Activated CD8-positive, alpha-beta memory T cell treated with anti-CD3 and anti-CD28 coated beads, Interleukin-2, amount 50 U/mL, for 24 hours (primary cell): ENCODE results near the gene ICA1.
"Not testable (repeated sequence)": the region's sequence is repeated elsewhere in the genome, so short reads cannot be mapped to it uniquely, and the experiment has no call there.

Experiments used
- DNase-seq: peaks from one replicate; pipeline ENCODE4 v3.0.0-alpha.2; 2020; ENCODE audit errors: extremely low read depth

Gene ICA1

GRCh38 chr7:8261711-8262695 is at the start of gene ICA1:
Gene ICA1 (minus strand): TSS chr7:8262167. CDS start chr7:8235926, 26,241 bp downstream.
- DNase-seq: no peak

DNA sequence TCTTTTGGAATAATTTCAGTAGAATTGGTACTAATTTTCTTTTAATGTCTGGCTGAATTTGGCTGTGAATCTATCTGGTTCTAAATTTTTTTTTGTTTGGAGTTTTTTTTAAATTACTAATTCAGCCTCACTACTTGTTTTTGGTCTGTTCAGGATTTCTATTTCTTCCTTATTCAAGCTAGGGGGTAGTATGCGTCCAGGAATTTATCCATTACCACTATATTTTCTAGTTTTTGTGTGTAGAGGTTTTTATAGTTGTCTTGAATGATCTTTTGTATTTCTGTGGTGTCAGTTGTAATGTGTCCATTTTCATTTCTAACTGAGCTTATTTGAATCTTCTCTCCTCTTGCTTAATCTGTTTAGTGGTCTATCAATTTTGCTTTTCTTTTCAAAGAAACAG is 48.9 kb upstream of the ICA1 start:
- no peak for DNase-seq

DNA sequence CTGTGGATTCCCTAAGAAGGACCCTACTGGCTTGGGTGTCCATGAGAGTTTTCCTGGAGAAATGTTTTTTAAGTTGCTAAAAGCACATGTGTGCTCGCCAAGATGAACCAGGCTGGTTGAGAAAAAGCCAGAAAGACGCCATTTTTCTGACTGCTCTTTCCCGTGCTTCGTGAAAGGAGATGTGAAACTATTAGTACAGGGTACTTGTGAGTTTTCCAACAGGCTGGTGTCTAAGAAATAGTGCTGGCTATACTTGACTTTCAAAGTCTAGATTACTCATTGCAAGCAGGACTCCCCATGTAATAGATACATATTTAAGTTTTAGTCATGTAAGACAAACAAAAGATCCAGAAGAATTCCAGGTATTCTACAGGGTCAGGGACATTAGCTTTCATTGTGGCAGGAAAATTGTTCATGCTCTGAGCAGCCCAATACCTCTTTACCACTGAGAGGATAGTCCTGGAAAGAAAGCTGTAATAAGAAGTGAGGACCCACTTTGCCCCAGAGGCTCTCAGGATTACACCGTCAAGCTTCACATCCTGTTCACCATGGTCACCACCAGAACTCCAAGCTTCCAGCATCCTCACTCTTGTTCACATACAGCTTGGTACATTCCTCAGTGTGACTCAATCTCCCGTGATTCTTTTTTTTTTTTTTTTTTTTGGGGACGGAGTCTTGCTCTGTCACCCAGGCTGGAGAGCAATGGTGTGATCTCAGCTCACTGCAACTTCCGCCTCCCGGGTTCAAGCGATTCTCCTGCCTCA is 43.8 kb upstream of the ICA1 start:
- DNase-seq: no peak

- DNase-seq: no peak
Observed at GRCh38 chr7:8305104-8305503, 43.1 kb upstream of the ICA1 start.

DNA sequence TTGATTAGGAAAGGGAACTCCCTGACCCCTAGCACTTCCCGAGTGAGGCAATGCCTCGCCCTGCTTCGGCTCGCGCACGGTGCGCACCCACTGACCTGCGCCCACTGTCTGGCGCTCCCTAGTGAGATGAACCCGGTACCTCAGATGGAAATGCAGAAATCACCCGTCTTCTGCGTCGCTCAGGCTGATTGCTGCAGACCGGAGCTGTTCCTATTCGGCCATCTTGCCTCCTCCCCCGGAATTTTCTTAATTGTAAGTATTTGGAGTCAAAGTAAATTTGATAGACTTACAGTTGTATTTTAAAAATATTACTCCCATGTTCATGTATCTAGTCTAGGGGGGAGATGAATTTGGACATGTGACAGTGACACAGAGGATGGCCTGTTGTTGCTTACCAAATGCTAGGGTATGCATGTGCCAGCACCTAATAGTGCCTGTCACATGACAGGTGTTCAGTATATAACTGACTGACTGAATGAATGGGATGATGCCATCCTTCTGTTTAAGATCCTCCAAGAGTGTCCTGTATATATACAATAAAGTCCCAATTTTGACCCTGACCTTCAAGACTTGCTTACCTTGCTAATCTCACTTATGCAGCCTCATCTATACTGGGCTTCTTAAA is 42.0 kb upstream of the ICA1 start:
- no peak for DNase-seq

- not testable (repeated sequence) for DNase-seq
Observed at GRCh38 chr7:8297023-8297422, 35.1 kb upstream of the ICA1 start.

- DNase-seq: no peak
Observed at GRCh38 chr7:8296362-8296659, 34.3 kb upstream of the ICA1 start.

DNA sequence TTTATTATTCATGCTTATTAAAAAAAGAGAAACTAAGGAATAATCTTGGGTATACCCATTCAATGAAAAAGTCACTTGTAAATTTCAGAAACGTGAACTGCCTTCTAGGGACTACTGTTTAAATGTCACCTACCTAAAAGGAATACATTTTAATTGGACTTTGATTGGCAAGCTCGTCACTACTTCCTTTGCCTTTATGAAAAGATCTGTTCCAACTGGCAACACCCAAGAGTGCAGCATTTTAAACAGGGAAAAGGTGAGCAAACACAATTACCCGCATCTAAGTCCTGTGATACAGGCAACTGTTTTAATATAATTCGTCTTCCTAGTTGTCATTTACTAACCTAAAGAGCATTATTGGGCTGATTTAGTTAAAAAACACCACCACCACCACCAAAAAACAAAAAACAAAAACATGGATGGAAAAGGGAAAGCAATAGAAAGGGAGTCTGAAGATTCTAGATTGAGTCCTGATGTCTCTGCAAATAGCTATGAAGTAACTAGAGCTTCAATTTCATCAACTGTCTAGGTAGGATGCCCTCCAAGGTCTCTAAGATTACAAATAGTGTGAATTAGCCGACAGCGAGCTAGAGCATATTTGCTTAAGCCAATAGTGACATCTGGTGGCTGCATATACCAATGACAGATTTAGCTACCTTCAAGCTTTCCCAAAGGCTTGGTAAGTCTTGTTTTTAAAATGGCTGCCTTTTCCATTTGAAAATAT is 33.8 kb upstream of the ICA1 start:
- DNase-seq: peak; percentile 1

DNA sequence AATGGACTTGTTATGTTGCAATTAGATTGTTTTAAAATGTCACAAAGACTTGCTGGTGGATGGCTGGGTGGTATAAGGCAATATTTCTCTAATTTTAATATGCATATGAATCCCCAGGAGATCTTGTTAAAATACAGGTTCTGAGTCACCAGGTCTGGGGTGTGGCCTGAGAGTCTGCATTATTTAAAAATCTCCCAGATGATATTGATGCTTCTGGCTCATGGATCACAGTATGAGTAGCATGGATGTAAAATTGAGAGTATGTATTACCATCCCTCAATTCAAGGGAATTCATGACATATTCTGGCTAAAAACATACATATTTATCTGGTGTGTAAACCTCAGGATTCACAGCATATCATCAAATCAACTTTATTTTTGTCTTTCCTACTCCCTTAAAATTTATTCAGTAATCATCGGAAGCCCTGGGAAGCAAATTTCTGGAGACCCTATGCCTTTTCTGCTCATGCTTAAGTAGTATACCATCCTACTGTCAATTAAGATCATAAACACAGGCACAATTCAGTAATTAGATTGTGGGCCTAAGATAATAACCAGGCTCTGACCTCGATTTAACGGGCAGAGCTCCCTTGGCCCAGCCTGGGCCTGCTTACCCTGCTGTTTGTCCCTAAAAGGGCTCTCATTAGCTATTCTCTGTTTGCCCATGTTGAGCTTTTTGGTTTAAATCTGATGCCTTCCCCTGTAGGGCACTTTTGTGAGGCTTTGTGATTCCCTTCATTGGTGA is 29.6 kb upstream of the ICA1 start:
- no peak for DNase-seq

DNA sequence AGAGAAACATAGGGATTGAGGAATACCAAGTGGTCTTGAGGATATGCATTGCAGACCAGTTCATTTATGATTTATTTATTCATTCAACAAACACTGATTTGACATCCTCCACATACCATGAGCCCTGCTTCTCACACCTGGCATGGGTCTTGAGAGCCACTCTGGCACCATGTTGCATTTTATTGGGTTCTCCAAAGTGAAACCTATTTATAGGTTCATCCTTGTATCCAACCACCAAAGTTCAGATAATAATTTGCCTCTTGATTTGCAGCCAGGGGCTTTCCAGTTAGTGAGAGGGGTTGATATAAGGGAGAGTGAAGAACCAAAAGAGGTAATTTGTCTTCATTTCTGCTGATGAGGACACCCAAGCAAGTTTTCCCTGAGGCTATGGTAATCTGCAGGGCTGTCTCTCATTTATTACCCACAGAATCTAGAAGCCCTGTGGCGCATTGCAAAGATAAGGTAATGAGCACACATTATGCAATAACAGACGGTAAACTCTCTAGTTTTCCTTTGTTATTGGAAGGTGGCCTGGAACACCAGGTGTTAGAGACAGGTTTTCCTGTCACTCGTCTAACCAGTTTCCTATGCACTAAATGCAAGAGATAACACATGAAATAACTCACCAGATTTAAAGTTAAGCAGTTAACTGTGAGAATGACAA is 28.8 kb upstream of the ICA1 start:
- no peak for DNase-seq

DNA sequence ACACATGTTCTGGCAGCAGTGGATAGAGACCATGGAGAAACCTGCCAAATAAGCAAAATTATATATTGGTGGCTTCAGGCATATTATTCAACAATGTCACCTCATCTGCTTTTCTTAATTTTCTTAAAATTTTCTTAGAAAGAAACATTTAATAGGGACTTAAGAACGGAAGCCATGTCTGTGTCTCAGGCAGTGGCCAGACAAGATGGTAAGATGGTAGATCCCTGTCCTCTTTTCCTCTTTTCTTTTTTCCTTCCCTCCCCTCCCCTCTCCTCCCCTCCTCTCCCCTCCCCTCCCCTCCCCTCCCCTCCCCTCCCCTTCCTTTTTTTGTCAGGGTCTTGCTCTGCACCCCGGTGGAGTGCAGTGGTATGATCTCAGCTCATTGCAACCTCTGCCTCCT is 24.2 kb upstream of the ICA1 start:
- DNase-seq: no peak

DNA sequence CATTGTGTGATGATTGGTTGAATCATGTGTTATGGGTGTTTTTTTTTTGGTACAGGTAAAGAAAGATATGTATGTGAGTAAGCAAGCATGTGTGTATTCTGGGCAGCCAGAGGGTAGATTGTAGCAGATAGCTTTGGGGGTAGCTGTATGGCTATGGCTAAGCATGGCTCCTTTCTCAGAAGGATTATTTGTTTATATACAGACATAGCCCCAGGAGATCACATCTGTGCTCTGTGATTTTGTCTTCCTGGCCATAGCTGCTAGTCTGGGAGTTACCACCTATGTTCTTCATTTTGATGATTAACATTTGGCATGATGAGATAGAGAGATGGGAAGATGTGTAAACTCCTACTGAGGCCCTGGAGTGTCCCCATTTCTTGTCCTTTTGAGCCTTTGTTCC is 23.2 kb upstream of the ICA1 start:
- DNase-seq: no peak

DNA sequence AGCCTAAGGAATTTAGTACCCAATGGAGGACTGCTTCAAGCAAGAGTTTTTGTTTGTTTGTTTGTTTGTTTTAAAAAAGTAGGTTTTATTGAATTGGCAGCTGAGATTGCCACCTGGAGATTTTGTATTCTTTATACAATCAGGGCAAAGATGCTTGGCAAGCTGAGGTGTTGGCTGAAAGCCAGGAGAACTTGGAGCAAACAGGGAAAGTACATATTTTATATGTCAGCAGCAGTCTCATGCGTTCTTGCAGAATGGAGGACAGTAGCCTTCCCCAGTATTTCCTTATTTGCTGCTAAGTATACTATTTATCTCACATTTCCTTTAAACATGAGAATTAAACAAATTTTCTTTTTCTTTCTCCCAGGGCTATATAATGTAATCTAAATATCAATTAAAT is 22.6 kb upstream of the ICA1 start:
- DNase-seq: no peak

DNA sequence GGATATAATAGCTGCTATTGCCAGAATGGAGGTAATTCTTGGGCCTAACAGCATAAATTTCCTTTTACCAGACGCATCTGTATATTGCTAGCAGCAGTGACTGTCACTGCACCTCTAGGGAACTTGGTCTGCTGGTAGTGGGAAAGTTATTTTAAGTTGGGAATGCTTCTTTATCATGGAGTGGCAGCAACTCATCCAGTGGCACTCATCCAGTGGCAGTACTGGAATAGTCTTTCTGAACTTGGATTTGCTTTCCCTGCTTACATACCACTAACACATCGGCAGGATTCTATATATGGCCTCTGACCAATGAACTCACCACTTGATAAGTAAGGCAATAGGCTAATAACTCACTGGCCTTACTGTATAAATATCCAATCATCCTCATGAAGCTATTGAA is 22.0 kb upstream of the ICA1 start:
- DNase-seq: no peak

DNA sequence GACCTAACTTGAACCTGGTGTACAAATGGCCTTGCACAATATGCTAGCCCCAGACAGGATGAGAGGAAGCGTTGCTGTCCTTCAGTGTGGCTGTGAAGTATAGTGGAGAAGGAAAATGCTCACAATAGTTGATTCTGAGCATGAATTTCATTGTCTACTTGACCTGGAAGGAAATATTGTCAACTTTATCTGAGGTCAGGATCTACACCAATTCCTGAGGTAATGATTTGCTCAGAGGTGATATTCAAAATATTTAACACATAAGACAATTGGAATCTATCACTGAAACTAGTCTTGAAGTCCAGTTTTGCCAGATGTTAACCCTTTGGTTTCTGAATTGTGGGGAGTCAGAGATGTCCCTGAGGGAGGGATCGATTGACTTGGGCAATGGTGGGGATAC is 20.9 kb upstream of the ICA1 start:
- DNase-seq: no peak

- DNase-seq: no peak
Observed at GRCh38 chr7:8282162-8282561, 20.2 kb upstream of the ICA1 start.

DNA sequence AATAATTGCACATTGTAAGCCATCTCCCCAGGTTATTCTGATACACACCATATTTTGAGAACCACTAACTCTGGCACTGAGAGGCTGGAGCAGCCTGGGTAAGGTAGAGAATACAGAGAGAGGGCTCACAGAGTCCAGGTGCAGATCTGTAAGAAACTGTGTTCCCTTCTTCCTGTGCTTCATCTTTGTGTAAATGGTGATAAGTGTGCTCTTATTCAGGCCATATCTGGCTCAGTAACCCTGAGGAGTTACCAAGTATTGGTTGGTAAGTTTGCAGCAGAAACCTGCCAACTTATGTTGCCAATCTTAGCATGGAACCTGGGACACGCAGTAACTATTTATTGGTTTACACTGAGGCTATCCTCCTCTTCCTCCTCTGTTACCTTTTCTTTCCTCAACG is 16.2 kb upstream of the ICA1 start:
- DNase-seq: no peak

- DNase-seq: no peak
Observed at GRCh38 chr7:8277394-8277982, 15.5 kb upstream of the ICA1 start.

DNA sequence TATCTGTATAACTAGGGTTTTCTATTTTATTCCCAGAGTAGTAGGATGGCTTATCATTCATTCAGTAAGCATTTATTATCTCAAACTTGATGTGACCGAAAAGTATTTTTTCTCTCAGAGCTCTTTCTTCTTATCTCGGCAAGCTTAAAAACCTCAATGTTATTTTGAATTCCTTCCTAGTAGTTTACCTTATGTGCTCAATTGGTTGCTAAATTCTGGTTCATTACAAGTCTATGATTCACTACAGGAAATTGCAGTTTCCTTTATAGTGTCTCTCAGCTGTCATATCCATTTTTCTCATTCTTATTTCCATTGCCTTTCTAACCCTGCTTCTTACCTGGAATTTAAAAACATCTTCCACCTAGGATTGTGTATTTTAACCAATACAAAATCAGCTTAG is 12.6 kb upstream of the ICA1 start:
- DNase-seq: no peak

- DNase-seq: no peak
Observed at GRCh38 chr7:8271960-8272359, 10.0 kb upstream of the ICA1 start.
